NCI-H1105 treated with DMSO at 0.1 percent for 48 hours (cell line): ENCODE data around the gene FER1L5.
A peak's percentile ranks its signal among the peaks of the same experiment; 100 is the strongest.
"Not testable (repeated sequence)": the region's sequence is repeated elsewhere in the genome, so short reads cannot be mapped to it uniquely, and the experiment has no call there.

Source experiments
- DNase-seq: peaks from one replicate; lab custom pipeline; 2025; lab: John Stamatoyannopoulos, UW

Gene FER1L5

DNA sequence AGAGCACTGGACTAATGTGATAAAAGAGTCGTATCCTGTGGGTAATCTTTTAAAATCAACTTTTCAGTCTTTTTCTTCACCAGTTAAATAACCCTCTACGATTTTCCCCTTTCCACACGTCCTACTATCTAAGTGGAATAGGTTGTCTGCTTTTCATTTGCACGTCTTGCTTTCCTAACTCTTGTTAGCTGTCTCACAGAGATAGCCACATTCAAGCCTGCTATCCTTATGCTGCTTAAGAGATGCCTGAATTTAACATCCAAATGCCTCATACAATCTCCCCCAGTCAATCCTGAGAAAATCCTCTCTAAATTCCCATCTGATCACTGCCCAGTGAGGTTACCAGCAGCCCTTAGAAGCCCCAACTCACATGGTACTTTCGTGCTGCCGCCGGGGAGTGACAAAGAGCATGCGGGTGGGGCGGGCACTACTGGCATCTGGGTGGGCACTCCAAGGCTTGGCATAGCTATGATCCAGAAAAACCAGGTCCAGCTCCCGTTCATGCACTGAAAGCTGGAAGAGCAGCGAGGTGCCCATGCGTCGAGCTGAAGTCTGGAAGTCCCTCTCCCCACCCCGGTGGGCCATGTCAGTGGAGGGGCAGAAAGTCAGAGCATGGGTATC lies 5.9 kb upstream of the FER1L5 start:
- DNase-seq, result no peak

DNA sequence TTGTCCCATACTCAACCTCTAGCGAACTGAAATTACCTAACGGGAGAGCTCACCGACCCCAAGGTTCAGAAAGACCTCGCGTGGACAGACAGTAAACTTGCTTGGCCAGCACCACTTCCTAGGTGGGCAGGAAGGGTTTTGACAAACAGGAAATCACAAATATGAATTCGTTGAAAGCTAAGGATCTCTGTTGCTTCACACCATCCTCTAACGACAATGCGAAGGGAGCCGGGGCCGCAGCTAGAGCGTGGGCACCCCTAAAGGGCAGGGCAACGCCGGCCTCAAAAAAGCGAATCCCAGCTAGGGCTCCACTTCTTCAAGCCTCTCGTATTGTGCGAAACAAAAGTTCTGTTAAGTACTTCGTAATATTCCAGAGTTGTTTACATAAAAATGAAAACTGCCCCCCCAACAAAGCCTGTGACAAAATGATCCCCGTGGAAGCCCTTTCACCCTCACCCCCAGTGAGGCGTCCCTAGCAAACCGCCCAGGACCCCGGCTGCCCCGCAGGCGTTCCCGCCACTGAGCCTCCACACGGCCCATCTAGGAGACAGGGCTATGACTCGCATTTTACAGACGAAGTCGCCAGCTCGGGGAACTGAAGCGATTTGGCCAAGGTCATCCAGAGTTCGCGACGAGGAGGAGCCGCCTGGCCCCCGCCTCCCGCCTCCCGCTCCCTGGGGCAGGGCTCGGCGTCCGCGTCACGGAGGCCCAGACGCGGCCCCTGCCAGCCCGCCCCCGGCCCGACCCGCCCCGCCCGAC lies 5.0 kb upstream of the FER1L5 start:
- DNase-seq, result peak; percentile 45

DNA sequence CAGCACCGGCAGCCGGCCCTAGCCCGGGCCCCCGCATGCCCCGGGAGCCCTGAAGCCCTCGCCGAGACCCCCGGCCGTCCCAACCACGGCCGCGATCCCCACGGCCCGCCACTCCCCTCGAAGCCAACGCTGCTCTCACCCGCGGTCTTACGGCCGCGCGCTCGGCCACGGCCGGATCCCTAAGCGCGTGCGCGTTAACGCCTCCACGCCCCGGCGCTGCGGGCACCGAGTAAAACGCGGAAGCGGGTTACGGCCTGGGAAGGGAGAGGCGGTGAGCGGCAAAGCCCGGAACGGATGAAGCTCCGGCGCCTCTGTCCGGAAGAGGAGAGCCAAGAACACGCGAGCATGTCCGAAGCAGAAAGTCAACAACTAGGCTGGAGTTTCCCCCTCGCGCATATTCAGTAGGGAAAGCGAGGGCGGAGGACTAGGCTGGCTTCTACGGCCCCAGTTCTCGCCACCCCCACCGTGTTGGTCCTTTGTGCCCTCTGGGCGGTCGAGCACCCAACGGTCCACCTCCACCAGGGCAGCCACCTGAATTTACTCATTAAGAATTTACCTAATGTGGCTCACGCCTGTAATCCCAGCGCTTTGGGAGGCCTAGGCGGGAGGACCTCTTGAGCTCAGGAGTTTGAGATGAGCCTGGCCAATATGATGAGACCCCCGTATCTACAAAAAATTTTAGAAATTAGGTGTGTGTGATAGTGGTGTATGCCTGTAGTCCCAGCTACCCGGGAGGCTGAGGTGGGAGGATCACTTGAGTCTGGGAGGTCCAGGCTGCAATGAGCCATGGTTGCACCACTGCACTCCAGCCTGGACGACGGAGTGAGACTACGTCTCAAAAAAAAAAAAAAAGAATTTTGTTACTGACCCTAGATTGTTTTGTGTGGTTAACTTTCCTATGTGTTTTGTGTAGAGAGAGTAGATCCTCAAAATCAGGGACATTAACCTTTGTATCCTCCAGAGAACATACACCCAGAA lies 4.1 kb upstream of the FER1L5 start, which contains the start of gene KANSL3:
KANSL3 (minus strand) TSS at position 169 of the 978 bp plus-strand sequence. CDS start 1,177 bp downstream, outside the sequence.
- peak; percentile 71 for DNase-seq

DNA sequence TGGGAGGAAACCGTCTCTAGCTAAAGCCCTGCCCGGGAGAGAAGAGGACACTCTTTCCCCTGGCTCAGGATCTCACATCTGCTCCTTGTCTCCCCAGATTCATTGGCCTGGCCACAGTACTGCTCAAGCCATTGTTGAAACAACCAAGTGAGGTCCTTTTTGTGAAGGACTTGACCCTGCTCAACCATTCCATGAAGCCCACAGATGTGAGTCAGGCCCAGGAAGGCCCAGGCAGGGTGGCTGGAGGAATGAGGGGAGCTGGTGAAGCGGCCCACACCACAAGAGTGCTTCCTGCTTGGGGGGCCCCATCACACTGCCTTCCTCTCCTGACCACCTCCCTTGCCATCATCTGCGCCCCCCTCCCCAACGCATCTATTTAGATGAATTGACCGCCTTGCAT lies 5.1 kb downstream of the FER1L5 start:
- no peak for DNase-seq

DNA sequence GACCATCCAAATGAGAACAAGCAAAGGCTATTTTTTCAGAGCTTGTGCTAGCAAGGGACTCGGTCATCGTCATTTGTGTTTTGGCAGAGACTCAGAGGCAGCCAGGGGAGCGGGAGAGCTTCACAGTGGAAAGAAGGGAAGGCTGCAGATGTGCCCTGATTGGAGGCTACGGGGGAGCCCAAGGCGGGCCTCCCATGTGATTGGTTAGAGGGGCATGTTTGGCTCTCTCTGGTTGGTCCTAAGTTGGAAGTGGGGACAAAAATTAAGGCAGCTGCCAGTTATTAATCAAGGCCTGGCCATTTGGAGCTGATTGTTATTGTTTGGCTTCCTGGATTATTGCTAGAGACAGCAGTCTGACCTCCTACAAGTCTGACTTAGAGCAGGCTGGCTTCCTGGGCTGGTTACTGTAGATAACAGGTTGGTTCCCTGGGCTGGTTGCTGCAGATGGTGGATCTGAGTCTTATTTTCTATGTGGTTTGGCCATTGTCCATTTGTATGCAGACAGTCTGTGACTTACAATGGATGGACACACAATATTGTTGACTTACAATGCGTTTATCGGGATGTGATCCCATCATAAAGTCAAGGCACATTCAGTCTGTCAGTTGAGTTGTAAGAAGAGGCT lies 5.9 kb downstream of the FER1L5 start:
- no peak for DNase-seq

DNA sequence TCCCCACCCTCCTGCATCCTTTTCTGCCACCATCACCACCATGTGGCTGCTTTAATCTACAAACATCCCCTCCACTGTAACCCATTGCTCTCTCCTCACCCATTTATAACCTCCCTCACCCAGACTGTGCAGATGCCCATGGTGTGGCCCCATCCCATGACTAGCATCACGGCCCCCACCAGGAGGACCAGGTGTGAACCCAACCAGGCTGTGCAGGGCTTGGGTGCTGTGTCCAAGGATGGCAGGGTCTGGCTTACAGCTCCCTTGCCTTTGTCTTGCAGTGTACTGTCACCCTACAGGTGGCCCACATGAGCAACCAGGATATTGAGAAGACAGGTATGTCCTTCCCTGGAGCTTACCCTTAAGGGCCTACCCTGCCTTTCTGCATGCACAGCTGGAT lies 6.8 kb downstream of the FER1L5 start:
- no peak for DNase-seq

DNA sequence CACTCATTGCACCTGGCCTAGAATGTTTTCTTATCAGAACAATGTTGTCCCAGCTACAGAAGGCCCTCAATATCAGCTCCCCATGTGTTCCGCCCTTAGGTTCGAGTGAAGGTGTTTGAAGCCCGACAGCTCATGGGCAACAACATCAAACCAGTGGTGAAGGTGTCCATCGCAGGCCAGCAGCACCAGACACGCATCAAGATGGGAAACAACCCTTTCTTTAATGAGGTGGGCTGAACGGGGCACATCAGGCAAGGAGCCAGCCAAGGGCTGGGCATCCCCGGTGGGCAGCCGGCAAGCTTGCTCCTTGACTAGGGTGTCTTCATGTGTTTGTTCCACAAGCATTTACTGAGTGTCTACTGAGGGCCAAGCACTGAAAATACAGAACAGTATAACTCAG lies 9.2 kb downstream of the FER1L5 start:
- no peak for DNase-seq

DNA sequence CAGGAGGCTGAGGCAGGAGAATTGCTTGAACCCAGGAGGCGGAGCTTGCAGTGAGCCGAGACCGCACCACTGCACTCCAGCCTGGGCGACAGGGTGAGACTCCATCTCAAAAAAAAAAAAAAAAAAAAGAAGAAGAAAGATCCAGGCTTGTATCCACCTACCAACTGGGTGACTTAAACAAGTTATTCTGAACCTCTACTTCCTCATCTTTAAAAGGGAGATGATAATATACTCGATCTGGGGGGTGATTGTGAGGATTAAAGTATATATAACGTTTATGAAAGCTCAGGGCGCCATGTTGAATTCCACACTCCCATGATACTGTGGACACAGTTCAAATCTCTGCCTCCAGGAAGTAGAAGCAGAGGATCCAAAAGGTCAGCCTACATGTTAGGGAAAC lies 12.2 kb downstream of the FER1L5 start:
- DNase-seq, result not testable (repeated sequence)

DNA sequence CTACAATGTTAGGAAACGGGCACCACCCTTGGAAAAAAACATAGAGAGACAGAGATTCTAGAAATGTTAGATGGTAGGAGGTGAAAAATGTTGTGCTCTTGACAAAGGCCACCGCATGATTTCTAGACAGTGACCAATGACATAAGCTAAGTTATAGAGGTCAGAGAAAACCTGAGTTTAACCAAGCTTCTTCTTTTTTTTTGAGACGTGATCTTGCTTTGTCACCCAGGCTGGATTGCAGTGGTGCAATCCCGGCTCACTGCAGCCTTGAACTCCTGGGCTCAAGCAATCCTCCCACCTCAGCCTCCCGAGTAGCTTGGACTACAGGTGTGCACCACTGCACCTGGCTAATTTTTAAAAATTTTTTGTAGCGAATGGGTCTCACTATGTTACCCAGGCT lies 13.0 kb downstream of the FER1L5 start:
- no peak for DNase-seq

DNA sequence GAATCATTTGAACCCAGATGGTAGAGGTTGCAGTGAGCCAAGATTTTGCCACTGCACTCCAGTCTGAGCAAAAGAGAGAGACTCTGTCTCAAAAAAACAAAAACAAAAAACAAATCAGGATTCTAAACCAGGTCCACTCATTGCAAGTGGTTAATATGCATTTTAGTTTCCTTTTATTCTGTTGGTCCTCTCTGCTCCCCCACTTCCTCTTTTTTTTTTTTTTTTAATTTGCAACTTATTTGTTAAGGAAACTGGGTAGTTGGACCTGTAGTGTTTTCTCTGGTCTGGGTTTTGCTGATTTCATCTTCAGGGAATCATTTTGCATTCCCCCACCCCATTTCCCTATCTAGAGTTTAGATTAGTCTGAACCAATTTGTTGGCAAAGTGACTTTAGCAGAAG lies 14.0 kb downstream of the FER1L5 start:
- no peak for DNase-seq

DNA sequence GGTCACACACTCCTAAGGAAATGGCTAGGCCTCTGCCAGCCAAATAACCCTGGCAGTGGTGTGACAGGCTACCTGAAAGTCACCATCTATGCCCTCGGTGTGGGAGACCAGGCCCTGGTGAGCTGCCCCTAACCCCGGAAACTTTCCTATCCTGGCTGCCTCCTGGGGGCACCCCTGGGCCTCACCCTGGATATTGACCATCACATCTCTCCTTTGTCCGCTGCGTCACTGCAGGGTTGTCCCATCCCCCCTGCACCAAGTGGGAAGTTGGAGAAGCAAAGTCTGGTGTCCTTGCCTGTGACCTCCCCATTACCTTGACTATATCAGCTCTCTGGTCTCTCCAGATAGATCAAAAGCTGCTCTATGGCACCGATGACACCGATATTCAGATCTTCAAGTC lies 18.8 kb downstream of the FER1L5 start:
- no peak for DNase-seq

DNA sequence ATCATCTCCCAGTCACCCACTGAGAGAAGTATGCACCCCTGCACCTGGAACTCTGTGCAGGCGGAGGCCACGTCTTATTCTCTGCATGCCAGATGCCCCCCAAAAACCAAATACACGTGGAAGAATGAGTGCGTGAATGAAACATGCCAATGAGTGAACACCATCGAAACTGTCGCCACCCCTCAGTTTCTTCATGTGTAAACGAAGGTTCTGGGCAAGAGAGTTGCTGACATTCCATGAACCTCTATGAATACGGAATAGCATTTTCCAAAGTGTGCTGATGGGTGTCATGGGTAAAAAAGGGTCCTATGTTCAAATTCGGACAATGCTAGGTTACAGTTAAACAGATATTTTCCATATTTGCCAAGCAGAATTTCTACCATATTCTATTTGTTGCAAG lies 19.8 kb downstream of the FER1L5 start:
- no peak for DNase-seq

DNA sequence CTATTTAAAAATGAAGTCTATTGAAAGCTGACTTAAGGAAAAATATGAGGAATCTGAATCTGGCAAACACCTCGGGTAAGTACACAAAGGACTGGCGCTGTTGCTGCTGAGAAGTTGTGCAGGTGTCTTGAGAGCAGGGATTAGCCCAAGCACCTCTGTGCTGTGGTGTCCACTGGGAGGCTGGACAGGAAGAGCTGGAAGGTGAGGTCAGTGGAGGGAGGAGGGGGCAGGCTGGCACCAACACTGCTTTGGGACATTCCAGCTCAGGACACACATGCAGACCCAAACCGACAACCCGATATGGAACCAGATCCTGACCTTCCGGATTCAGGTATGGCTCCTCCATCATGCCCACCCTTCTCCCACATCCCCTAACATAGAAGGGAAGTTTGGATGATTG lies 20.6 kb downstream of the FER1L5 start:
- no peak for DNase-seq

DNA sequence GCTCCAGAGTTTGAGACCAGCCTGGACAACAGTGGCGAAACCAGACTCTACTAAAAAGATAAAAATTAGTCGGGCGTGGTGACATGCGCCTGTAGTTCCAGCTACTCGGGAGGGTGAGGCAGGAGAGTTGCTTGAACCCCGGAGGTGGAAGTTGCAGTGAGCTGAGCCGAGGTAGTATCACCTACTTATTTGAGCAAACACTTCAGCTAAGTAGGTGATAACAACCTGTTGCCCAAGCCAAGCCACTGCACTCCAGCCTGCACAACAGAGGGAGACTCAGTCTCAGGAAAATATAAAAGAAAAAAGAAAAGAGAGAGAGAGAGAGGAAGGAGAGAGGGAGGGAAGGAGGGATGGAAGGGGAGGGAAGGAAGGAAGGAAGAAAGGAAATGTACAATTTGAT lies 21.3 kb downstream of the FER1L5 start:
- no peak for DNase-seq

DNA sequence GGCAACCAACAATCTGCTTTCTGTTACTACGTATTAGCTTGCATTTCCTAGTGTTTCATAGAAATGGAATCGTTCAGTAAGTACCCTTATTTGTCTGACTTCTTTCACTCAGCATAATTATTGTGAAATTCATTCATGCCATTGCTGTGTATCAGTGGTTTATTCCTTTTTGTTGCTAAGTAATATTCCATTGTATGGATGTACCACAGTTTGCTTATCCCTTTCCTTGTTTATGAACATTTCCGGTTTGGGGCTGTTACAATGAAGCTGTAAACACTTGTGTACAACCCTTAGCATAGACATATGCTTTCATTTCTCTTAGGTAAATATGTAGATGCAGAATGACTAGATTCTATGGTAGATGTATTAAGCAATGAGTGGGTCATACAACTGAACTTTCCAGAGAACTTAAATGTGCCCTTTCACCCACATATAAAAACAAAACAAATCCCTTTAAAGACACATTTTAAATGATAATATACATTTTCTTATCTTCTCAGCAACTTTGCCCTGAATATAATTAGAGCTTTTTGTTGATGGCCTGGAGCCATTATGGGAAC lies 21.9 kb downstream of the FER1L5 start:
- no peak for DNase-seq

DNA sequence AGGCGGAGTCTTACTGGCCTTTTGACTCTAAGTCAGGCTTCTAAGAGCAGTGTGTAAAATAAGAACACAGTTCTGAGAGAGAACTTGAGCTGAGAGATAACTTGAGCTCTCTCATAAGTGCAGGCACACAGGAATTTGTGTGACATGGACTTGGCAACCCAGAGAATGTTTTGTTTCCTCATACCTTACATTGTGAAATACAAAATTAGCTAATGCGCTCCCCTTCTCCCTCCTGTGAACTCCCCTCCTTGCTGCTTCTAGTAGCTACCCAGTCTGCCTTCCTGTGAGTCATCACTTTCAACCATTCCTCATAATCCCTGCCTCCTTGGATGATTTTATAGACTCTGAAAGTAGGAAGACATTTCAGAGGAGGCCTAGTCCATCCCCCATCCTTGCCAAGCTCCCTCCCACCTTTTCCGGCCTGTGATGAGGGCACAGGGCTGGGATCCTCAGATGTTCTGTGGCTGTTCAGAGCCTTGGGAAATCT lies 22.6 kb downstream of the FER1L5 start:
- DNase-seq, result no peak

DNA sequence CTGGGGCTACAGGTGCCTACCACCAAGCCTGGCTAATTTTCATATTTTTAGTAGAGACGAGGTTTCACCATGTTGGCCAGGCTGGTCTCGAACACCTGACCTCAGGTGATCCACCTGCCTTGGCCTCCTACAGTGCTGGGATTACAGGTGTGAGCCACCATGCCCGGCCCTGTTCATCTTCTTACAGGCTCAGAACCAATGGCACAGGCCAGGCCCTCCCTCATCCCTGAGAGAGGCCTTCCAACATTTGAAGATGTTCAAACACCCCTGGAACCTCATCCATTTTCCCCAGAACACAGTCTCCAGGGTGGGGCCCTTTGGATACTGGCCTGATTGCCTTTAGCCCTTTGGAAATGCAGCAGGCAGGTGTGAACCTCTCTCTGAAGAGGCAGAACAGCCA lies 23.2 kb downstream of the FER1L5 start:
- not testable (repeated sequence) for DNase-seq

DNA sequence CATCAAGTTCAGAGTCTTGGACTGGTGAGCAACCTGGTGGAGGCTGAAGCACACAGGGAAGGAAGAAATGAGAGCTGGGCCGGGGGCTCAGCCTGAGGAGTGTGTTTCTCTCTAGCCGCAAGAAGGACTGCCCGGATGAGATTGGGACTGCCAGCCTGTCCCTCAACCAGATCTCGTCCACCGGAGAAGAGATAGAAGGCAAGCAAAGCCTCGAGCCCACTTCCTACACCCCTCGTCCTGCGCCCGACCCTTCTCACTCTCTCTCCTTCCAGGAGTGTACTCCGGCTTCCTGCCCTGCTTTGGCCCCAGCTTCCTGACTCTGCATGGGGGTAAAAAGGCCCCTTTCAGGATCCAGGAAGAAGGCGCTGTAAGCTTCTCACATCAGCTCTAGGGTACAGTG lies 26.2 kb downstream of the FER1L5 start:
- no peak for DNase-seq

DNA sequence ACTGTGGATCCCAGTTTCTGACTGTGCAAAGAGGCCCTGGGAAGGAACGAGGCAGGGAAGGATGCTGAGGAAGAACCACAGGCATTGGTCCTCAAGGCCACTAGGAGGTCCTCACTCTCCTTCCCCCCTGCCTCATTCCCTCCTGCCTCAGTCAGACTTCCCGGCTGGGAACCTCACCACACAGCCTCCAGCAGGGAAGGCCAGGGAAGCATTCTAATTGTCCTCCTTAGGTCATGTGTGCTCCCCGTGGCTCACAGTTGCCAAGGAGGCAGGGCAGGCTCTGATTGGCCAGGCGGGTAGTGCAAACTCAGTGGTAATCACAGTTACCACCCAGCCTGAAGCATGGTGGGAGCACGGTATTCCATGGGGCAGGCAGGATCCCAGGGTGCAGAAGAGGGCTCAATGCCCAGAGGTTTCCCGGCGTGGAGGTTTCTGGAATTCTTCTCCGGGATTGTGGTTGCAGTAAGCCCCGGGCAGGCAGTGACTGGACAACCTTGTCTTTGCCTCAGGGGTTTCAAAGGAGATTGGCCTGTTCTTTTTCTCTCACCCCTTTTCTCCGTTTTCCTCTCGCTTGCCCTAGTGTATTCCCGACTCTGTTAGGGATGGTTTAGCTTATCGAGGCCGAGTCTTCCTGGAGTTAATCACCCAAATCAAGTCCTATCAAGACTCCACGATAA lies 27.1 kb downstream of the FER1L5 start:
- no peak for DNase-seq

DNA sequence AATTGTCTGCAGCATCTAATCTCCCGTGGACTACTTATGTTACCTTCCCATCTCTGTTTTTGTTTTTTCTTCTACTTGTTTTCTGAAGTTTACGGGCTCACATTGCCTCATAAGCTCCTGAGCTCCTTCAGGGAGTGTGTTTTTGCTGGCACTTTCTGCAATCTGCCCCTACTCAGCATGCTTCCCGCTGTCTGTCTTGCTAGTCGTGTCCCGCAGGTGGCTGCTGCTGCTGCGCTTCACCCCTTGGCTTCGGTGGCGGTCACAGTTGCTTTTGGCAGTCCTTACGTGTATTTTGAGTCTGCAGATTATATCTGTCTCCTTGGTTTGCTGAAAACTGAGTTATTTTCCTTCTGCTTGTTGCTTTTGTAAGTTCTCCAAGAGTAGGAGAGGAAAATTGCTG lies 37.3 kb downstream of the FER1L5 start:
- DNase-seq, result no peak

DNA sequence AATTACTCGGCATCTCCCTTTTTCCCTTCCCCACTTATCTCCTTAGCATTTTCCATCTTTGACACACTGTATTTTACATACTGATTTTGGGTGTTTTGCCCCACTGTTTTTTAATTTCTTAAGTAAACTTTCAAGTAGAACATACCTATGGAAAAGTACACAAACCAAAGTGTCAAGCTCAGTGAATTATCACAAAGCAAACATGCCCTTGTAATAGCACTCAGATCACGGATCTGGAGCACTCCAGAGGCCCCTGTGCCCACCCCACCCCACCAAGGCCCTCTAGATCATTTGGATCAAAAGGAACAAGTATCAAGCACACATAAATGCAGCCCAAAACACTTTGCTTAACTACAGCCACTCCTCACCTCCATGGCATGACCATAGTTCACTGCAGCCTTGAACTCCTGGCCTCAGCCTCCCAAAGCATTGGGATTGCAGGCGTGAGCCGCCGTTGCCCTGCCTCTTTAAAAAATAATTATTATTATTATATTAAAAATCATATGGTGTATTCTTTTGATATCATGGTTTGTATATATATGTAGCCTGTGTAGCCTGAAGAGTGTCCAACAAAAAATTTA lies 38.1 kb downstream of the FER1L5 start:
- DNase-seq, result no peak
